ENCODE data around the gene LEF1. TPM values are rescaled to one million over a fixed set of nuclear protein-coding genes. Genes with fewer than 3 reads are reported as not detected.

LEF1 gene
- total and polyA plus RNA-seq, 2 donors (not counting 3 experiments of a cell fraction or from before 2014, with no cell fraction given) = 0.46 TPM; not detected in 1

DNA sequence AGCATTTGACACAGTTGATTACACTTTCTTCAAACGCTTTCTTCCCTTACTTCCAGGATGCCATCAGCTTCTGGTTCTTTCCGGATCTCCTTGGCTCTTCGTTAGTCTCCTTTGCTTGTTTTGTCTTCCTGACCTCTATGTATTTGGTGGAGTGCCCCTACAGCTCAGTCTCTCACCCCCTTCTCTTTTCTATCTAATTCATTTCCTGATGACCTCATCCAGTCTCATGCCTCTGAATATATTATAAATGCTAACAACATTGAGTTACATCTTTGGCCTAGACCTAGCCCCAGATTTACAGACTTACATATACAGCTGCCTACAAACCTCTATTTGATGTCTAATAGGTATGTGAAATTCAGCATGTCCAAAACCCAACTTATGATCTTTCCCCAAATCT, 16.5 kb upstream of the LEF1 start:
- Histone ChIP-seq H3K27ac (ENCODE audit: insufficient read depth, low read depth, low read length) (no peak overlapping the region), H3K27me3 (ENCODE audit: control insufficient read depth in 2 of 2, insufficient read depth in 2 of 2, low read length in 2 of 2) (peaks cover 0 to 5% of the 10 kb centered on the region in 2 experiments), H2AFZ (ENCODE audit: low read depth, low read length) (no peak overlapping the region), H3K9me1 (replicated peaks; ENCODE audit: control insufficient read depth, extremely low read depth, insufficient read depth, low read length) (no peaks in the 10 kb centered on the region), H3K9me3 (replicated peaks; ENCODE audit: control insufficient read depth, insufficient read depth, low read length) (no peaks in the 10 kb centered on the region), H3K36me3 (ENCODE audit: control insufficient read depth in 2 of 2, extremely low read depth in 1 of 2, insufficient read depth in 2 of 2, low read length in 2 of 2) (no peaks in the 10 kb centered on the region), H3K79me2 (ENCODE audit: control insufficient read depth, insufficient read depth, low read length) (no peaks in the 10 kb centered on the region), H3K4me2 (ENCODE audit: insufficient read depth, low read length) (no peak overlapping the region), H3K9ac (replicated peaks; ENCODE audit: extremely low read depth, insufficient read depth, low read length) (no peak overlapping the region), H4K20me1 (replicated peaks; ENCODE audit: control insufficient read depth, extremely low read depth, insufficient read depth, low read length) (no peaks in the 10 kb centered on the region), H3K4me3 (replicated peaks in 1 of 3; ENCODE audit: insufficient read depth in 1 of 3, low read depth in 1 of 3, low read length in 3 of 3) (no peak overlapping the region), H3K4me1 (ENCODE audit: control insufficient read depth, extremely low read depth, insufficient read depth, low read length) (no peaks in the 10 kb centered on the region)
- intact Hi-C loops (cut with micrococcal nuclease) = no loop called here
- dilution Hi-C loops (cut with MboI; ENCODE audit: extremely low pct_ligation_motif_present, low sequenced_read_pairs) = no loop called here
- DNase-seq (ENCODE audit: low read depth, low spot score) (no peak), FAIRE-seq (no peak)
- POLR2A ChIA-PET = no interaction called here
- no TSS peak for BruUV-seq (replicated peaks)
- TF ChIP-seq MYC (IDR thresholded peaks at IDR 0.05; ENCODE audit: low read depth, low read length) (no peak), FOS (IDR thresholded peaks at IDR 0.05; ENCODE audit: borderline replicate concordance, insufficient read depth, low read length) (no peak), EZH2 (IDR thresholded peaks at IDR 0.05; ENCODE audit: borderline replicate concordance, low read depth, low read length, severe bottlenecking) (no peak), POLR2A (IDR thresholded peaks at IDR 0.05; ENCODE audit: low read depth, low read length) (no peak), POLR2AphosphoS5 (IDR thresholded peaks at IDR 0.05; ENCODE audit: insufficient read depth, low read depth, low read length) (no peak), GATA2 (IDR thresholded peaks at IDR 0.05; ENCODE audit: insufficient read depth, insufficient read length, low read depth, low read length) (no peak), JUN (IDR thresholded peaks at IDR 0.05; ENCODE audit: borderline replicate concordance, insufficient read depth, insufficient read length, low read depth) (no peak)
- TF ChIP-seq, protein P1, sequence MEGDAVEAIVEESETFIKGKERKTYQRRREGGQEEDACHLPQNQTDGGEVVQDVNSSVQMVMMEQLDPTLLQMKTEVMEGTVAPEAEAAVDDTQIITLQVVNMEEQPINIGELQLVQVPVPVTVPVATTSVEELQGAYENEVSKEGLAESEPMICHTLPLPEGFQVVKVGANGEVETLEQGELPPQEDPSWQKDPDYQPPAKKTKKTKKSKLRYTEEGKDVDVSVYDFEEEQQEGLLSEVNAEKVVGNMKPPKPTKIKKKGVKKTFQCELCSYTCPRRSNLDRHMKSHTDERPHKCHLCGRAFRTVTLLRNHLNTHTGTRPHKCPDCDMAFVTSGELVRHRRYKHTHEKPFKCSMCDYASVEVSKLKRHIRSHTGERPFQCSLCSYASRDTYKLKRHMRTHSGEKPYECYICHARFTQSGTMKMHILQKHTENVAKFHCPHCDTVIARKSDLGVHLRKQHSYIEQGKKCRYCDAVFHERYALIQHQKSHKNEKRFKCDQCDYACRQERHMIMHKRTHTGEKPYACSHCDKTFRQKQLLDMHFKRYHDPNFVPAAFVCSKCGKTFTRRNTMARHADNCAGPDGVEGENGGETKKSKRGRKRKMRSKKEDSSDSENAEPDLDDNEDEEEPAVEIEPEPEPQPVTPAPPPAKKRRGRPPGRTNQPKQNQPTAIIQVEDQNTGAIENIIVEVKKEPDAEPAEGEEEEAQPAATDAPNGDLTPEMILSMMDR (IDR thresholded peaks at IDR 0.05; ENCODE audit: extremely low read depth in 1 of 2, insufficient read depth in 1 of 2, low read depth in 1 of 2, low read length in 2 of 2) = no peak
- TF ChIP-seq, protein P2, sequence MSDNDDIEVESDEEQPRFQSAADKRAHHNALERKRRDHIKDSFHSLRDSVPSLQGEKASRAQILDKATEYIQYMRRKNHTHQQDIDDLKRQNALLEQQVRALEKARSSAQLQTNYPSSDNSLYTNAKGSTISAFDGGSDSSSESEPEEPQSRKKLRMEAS (IDR thresholded peaks at IDR 0.05; ENCODE audit: insufficient read depth, insufficient read length) = no peak
- CTCF ChIA-PET = no interaction called here

Measured in endothelial cell of umbilical vein (primary cell).